Sciatic nerve (tissue), 2 donors: ENCODE data around the gene AATF. TPM values are rescaled to one million over a fixed set of nuclear protein-coding genes. Genes with fewer than 3 reads are reported as not detected.

ENCODE experiments used
- ATAC-seq: fragments of 200-7000 bp; cut with Tn5 transposase; one replicate; pipeline ENCODE4 v1.9.1; 2020; ENCODE audit warnings: mild to moderate bottlenecking, moderate library complexity
- DNase-seq: peaks from one replicate; pipeline ENCODE4 v3.0.0-alpha.2; 2020; ENCODE audit warnings: low spot score
- intact Hi-C: fragments of 100-400 bp; cut with DNase I; formaldehyde crosslinking; loops from one replicate; pipeline ENCODE4 v1.14.2; 2022
- total RNA-seq: library from RNA; stranded (reverse); fragmentation: NEBNext Ultra II Directional; extraction: Animal tissue kit (Norgen Biotek cat#: 25700); gene quantifications from one replicate; pipeline ENCODE4 v1.2.1, GENCODE V29; 2021
- donor health status: DM: no; HTN: no; CAD: no.
- donor health status: DM: no; HTN: no; CAD: no.

The AATF gene
- total RNA-seq, 1 donor from 2014 or later: 41.5 TPM

GRCh38 chr17:37086948-37087347, 138.2 kb downstream of the AATF start:
- no peak for ATAC-seq
- DNase-seq: no peak
- intact Hi-C loops: no loop called here

GRCh38 chr17:37087683-37088082, 138.9 kb downstream of the AATF start:
- no peak for DNase-seq
- intact Hi-C loops: no loop called here
- ATAC-seq: no peak

- no peak for ATAC-seq
- DNase-seq: no peak
- intact Hi-C loops: no loop called here
Measured at GRCh38 chr17:37088459-37088858, 139.7 kb downstream of the AATF start.

- intact Hi-C loops: no loop called here
- no peak for ATAC-seq
- no peak for DNase-seq
Measured at GRCh38 chr17:37088913-37089312, 140.2 kb downstream of the AATF start.

- ATAC-seq (peak; percentile 65), DNase-seq (no peak)
- intact Hi-C loops: no loop called here
Measured at GRCh38 chr17:37089956-37090355, 141.2 kb downstream of the AATF start.

GRCh38 chr17:37090941-37091340, 142.2 kb downstream of the AATF start:
- ATAC-seq (no peak), DNase-seq (no peak)
- intact Hi-C loops: no loop called here

- no peak for DNase-seq
- ATAC-seq: no peak
- intact Hi-C loops: no loop called here
Measured at GRCh38 chr17:37092071-37092470, 143.3 kb downstream of the AATF start.

- intact Hi-C loops: no loop called here
Measured at GRCh38 chr17:37092701-37093100, 143.9 kb downstream of the AATF start.

GRCh38 chr17:37094391-37094790, 145.6 kb downstream of the AATF start:
- DNase-seq (no peak), ATAC-seq (no peak)
- intact Hi-C loops: no loop called here

More at GRCh38 chr17:37092701-37093100, 143.9 kb downstream of the AATF start:
- DNase-seq: no peak
- ATAC-seq: no peak

- ATAC-seq: no peak
- DNase-seq: no peak
- intact Hi-C loops: no loop called here
Measured at GRCh38 chr17:37096071-37096470, 147.3 kb downstream of the AATF start.

- intact Hi-C loops: no loop called here
- DNase-seq (no peak), ATAC-seq (no peak)
Measured at GRCh38 chr17:37097154-37097553, 148.4 kb downstream of the AATF start.

GRCh38 chr17:37098152-37098551, 149.4 kb downstream of the AATF start:
- no peak for ATAC-seq
- intact Hi-C loops: no loop called here
- no peak for DNase-seq

- DNase-seq: no peak
- no peak for ATAC-seq
- intact Hi-C loops: no loop called here
Measured at GRCh38 chr17:37098910-37099664, 150.3 kb downstream of the AATF start.

- intact Hi-C loops: no loop called here
- ATAC-seq (no peak), DNase-seq (no peak)
Measured at GRCh38 chr17:37100231-37100630, 151.5 kb downstream of the AATF start.

- DNase-seq (no peak), ATAC-seq (no peak)
- intact Hi-C loops: no loop called here
Measured at GRCh38 chr17:37101306-37101705, 152.6 kb downstream of the AATF start.

GRCh38 chr17:37103231-37103630, 154.5 kb downstream of the AATF start:
- DNase-seq (no peak), ATAC-seq (no peak)
- intact Hi-C loops: no loop called here

GRCh38 chr17:37106049-37106448, 157.3 kb downstream of the AATF start:
- ATAC-seq (no peak), DNase-seq (no peak)
- intact Hi-C loops: no loop called here
